Activated CD8-positive, alpha-beta memory T cell treated with anti-CD3 and anti-CD28 coated beads for 1 hour (primary cell): ENCODE results near the gene TRANK1.
A peak's percentile ranks its signal among the peaks of the same experiment; 100 is the strongest.
"Not testable (repeated sequence)": the region's sequence is repeated elsewhere in the genome, so short reads cannot be mapped to it uniquely, and the experiment has no call there.

ENCODE experiments used
- DNase-seq, 2 donors: peaks; one replicate each; pipeline ENCODE4 v3.0.0-alpha.2; 2020; ENCODE audit warnings: low read depth in 1 of 2; ENCODE audit errors: extremely low read depth in 1 of 2

Gene TRANK1

DNA sequence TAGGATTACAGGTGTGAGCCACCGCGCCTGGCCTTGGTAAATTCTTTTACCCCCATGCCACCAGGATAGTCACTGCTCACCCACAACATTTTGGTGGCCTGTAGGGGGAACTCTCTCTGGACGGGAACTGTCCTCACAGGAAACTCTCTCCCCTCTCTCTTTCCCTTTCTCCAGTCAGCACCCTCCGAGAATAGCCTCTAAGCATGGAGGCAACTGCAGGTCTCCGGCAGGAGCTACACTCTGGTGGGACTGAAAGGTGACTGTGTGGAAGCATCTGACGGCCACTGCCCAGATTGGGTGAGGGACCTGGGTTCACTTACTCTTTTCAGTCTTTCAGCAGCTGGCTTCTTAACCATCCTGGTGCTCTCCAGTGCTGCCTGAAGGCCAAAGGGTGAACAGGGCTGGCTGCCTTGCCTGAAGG lies 21.3 kb downstream of the TRANK1 start:
- DNase-seq, result no peak

DNA sequence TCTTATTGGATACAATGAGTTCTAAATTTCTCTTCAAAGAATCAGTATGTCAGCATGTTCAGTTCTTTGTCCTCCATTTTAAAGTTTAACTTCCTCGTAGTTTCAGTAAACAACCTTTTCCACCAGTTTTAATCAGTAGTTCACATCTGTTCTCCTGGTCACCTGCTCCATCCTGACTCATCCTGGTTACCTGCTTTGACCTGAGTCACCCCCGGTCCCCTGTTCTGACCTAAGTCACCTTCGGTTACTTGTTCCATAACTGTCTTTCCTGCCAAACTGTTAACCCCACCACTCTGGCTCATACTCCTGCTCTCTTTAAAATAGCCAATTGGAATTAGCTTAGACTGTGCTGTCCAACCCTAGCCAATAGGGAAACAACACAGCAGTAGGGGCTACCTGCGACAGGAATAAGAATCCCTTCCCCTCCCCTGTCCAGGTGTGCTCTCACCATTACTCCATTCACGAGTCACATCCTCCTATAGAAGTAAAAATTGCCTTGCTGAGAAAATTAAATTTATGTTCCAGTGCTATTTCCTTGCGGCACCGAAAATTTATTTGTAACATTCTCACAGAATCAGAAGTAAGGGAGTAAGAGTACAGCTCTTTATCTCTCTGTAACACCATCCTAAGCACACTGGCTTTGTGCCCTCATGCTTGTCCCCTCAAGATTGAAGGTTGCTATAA lies 23.8 kb downstream of the TRANK1 start:
- DNase-seq, result no peak

DNA sequence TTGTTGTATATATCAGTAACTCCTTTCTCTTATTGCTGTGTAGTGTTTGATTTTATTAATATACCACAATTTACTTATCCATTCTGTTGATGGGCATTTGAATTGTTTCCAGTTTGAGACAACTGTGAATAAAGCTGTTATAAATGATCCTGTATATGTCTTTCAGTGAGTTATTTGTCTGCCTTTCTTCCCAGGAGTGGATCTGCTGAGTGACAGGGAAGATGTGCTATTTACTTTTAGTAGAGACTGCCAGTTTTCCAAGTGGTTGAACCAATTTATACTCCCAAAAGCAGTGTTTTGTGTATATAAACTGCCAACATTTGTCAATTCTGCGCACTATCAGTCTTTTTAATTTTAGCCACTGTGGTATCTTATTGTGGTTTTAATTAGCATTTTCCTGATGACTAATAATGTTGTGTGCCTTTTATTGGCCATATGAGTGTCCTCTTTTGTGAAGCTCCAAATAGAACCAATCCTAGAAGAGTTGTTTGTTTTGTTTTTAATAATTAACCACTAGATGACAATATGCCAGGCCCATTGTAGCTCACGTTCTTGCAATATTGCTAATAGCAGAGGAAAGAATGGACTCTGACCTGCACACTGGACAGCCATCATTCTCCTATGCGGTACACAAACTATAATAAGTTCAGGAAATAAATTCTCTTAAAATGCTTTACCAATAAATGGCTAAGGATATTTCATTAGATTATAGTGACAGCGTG lies 25.3 kb downstream of the TRANK1 start:
- DNase-seq, result no peak

DNA sequence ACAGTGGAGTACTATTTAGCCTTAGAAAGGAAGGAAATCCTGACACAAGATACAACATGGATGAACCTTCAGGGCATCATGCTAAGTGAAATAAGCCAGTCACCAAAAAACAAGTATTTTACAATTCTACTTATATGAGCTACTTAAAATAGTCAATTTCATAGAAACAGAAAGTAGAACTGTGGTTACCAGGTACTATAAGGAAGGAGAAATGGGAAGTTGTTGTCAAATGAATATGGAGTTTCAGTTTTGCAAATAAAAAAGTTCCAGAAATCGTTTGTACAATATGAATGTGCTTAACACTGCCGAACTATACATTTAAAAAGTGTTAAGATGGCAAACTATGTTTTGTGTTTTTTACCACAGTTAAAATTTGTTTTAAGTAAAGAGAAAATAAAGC lies 26.8 kb downstream of the TRANK1 start:
- no peak for DNase-seq

DNA sequence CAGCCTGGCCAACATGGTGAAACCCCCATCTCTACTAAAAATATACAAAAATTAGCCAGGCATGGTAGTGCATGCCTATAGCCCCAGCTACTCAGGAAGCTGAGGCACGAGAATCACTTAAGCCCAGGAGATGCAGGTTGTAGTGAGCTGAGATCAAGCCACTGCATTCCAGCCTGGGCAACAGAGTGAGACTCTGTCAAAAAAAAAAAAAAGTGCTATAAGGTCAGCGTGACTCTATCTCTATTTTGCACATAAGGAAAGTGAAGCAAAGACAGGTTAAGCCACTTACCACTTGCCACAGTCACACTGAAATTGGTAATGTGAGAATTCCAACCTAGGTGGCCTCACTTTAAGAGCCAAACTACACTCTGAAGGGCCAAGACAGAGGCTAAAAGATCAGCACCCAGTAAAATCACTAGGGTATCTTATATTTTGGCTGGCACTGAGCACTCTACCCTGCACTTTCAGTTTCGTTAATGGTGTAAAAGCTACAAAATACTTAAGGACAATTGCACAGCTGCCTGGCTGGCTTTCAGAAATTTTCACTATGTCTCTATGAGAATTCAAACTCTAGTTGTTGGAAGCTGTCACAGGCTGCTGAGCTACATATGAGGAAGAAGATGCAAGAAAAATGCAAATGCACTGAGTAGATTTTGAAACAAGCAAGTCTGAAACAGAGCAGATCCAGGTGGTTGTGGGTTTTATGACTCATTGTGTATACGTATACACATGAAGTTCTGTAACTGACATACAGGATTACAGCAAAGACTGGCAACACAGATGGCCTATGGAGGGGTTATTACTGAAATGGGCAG lies 32.7 kb downstream of the TRANK1 start:
- no peak for DNase-seq

DNA sequence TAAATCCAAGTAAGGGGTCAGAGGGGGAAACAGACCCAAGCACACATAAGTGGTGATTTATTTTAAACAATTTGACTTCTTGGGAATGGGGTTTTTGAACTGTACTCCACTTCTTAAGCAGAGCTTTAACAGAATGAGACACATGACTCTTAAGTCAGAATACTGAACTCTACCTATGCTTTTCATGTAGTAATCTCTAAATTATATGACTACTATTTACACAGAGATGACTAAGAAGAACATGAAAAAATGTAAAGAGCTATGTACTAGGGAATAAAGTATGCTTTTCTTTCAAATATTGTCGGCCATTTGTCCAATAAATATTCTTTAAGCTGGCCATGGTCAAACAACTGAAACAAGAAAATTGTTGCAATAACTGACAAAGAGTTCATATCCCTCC lies 35.2 kb downstream of the TRANK1 start:
- DNase-seq, result no peak

DNA sequence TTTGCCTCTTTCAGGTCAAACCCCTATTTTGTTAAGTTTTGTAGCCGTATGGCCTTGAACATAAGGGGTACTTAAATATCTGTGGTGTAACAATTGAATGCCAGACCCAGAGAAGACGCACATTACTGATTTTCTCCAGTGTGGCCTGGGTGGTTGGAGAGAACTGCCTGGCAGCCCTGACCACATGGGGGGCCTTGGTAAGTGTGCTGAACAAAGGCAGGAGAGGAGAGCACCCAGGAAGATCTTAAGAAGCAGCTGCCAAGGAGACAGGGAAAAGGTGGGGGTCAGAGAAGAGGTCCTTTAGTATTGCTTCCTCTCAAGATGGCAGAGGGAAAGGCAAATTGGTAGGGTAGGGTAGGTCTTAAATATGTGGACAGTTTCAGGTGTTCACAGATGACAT lies 35.7 kb downstream of the TRANK1 start:
- DNase-seq, result no peak

DNA sequence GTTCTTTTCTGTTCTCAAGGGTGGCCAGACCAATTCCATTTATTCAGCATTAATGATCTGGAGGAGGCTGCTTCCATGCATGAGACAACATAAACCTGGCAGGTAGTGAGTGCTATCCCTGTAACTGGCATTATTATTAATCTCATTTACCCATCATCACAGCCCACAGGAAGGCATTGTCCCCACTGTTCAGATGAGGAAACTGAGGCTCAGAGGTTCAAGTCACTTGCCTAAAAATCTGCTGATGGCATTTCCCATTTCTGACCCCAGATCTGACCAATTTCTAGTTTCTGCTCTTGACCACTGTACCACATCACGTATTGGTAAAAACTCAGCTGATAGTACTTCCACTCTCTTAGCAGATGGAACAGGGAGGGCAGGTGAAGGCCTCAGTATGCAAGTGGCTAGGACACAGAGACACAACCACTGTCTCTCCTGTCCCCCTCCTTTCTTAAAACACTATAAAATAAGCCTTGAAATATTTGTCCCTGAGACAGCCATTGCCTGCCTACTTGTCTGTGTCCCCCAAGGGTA lies 36.1 kb downstream of the TRANK1 start:
- no peak for DNase-seq

DNA sequence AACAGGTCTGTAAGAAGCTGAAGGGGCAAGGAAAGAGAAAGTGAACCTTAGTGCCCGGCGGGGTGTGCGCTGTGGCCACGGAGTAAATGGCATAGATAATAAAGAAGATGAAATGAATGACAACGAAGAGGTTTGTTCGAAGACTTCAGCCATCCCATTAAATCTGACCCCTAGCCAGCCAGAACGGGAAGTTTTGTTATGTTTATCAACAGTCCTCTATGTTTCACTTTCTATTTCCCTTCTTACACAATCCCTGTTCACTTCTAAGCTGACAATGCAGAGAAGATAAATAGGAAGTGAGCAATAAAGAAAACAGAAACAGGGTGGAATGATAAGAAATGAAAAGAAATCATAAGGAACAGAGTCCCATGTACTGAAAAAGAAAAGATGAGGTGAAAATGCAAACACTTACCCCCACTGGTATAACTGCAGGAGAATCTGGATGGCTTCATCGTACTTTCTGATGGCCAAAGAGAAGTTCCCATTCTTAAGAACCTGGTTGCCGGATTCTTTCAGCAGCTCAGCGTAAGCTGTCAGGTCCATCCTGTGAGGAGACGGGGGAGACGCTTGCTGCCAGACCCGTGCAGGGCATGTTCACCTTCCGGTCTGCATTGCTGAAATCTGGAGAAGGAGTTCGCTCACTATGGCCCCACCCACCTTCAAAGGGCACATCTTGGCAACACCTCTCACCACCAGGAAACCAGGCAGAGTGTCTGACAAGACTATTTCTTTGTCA lies 36.8 kb downstream of the TRANK1 start:
- peak; percentile 25 to 42 for DNase-seq

DNA sequence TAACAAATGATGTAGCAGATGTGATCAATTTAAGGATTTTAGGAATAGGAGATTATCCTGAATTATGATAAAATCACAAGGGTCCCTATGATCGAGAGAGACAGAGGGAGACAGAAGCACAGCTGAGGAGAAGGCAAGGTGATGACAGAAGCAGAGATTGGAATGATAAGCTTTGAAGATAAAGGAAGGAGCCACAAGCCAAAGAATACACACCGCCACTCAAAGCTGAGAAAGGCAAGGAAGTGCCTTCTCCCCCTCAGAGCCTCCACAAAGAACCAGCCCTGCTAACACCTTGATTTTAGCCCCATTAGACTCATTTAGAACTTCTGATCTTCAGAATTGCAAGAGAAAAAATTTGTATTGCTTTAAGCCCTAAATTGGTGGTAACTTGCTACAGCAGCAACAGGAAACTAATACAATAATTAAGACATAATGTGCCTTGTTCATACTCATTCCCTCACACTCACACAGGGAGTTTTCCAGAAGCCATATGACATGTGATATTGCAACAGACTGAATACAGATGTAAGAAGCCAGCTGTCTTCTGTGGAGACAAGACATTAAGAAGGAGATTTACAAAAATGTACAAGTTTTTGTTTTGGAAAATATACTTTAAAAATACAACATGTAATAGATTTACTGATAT lies 38.2 kb downstream of the TRANK1 start:
- no peak for DNase-seq

DNA sequence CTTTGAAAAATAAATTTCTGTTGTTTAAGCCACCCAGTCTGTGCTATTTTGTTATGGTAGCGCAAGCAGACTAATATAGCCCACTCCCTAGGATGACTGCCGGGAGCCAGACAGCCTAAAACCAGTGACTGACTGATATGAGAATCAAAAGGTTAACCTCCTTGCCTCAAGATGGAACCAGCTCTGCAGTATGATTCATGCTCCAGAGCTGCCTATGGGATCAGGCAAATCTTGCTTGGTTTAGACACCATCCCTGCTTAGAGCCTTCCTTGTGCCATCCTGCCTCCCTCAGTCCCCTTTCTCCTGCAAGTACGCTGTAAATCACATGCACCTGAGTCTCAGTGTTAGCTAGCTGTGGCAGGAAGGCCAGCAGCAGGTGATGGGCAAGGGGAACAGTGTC lies 39.3 kb downstream of the TRANK1 start:
- DNase-seq, result no peak

DNA sequence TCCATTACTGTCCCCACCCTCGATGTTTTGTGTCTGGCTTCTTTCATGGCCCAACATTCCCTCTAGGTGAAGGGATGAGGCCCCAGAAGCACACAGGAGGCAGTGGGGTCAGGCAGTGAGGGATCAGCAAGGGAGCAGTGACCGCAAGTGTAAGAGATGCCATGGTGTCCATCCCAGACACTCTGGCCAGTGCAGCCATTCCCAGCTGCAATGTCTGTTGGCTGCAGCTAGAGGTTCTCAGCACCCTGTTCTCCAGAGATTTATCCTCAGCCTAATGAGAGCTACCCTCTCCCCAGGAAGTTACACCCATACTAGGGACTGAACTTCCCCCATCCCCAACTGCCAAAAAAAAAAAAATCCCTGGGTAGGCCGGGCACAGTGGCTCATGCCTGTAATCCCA lies 40.2 kb downstream of the TRANK1 start:
- no peak for DNase-seq

DNA sequence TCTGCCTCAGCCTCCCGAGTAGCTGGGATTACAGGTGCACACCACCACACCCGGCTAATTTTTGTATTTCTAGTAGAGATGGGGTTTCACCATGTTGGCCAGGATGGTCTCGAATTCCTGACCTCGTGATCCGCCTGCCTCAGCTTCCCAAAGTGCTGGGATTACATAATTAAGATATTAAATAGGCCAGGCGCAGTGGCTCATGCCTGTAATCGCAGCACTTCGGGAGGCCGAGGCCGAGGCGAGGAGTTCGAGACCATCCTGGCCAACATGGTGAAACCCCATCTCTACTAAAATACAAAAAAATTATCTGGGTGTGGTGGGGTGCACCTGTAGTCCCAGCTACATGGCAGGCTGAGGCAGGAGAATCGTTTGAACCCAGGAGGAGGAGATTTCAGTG lies 40.8 kb downstream of the TRANK1 start:
- not testable (repeated sequence) for DNase-seq

DNA sequence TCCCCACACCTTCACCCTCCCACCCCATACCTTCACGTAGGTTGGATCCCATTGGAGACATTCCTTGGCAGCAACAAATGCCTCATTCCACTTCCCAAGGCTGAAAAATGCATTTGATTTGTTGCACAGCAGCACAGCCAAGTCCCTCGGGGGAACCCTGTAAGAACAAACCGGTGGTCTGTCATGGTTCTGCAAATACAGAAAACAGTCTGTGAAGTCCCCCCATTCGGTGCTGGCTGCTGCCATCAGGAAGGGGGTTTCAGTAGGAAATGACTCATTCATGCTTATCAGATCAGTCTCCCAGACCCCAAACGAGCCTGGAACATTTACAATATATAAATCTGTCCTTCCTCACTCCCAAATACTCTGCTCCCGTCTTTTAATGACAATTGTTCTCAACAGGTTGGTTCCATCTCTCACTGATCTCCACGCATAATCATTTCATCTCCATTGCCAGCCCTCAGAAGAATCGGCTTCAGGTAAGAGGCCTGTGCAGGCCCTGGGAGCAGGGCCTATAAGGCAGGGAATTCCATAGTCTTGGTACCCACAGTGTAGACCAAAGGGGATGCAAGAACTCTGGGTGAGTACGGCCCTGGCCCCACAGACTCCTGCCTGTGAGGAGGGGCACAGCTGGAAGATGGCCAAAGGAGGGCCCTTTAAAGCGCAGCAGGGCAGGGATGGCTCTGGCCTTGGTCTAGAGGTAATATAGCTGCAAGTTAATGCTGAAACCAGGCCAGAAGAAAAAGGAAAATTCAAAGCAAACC lies 41.6 kb downstream of the TRANK1 start:
- no peak for DNase-seq

DNA sequence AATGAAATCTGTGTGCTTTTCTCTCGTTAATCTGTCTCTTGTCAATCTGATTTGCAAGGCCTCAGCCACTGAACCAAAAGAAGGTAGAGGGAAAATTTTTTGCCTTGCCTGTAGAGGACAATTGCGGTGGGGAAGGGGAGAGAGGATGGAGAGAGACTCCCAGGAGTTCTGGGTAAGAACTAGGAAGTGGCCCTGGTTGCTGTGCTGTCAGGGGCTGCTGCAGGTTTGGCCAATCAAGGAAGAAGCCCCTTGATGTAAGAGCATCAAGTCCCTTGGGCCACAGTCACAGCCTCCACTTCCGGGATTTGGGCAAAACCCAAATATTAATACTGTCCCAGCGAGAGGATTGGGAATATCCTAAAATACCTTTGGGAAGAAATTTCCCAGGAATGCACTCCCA lies 43.3 kb downstream of the TRANK1 start:
- no peak for DNase-seq

DNA sequence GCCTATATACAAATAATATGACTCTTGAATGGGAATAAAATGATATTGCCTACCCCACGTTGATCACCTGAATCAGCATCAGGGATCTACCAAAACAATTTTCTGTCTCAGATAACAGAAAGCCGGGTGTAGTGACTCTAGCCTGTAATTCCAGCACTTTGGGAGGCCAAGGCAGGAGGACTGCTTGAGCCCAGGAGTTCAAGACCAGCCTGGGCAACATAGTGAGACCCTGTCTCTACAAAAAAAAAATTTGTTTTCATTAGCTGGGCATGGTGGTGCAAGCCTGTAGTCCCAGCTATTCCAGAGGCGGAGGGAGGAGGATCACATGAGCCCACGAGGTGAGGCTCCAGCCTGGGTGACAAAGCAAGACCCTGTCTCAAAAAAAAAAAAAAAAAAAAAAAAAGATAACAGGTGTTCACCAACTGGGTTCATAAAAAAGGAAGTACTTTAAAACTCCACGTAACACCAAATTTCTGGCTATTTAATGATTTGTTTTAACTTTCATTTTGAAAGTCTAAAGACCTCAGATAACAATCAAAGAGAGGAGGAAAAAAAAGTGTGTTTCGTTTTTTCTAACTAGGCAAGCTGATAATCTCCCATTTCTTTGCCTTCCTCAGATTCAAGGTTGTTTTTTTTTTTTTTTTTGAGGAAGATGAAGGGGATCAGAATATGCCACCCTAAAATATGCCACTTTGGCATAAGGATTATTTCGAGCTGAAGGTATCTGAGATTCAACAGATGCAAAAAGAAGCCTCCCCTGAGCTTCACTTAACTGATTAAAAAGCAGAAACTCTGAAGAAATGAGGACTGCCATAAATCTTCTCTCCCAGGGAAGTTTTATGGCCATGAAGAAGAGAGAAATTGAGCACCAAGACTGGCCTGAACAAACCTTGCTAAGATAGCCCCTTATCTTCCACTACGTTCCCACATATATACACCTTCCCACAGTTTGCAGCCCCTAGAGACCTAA lies 44.1 kb downstream of the TRANK1 start:
- no peak for DNase-seq

DNA sequence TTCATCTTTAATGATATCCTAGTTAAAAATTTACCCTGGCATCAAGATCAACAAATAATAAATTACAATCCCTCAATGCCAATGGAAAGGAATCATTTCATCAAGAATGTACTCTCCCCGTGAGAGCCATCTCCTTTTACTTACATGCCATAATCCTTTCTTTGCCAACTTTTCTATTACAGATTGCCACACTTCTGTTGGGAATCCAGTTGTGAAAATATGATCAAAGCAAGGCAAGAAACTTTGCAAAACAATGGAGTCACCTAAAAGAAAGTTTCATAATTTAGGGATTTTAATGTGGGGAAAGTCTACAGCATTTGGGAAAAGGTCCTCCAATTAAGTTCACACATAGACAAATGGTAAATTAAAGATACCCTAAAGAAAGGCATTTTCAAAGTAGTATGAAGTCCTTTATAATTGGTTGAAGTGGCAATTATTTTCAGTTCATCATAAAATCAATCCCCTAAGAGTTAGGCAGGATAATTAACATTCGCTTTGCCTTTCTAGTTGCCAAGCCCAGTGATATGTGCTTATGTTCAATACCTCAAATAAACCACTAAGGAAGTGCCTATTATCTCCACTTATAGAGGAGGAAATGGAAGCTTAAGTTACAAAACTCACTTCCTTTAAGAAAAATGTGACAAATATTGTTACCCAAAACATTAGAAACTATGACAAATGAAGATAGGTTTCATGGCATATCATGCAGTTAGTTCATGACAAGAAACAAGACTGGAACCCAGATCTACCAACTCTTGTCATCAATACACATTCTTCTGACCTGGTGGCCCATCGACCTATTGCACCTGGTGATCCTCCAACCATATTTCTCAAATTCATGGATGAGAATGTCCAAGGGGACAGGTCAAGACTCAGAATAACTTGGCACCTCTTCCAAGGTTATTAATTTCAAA lies 49.1 kb downstream of the TRANK1 start:
- no peak for DNase-seq
